Activated CD4-positive, alpha-beta T cell treated with anti-CD3 and anti-CD28 coated beads for 24 hours (primary cell): ENCODE data around the gene CHKB.
A peak's percentile ranks its signal among the peaks of the same experiment; 100 is the strongest.

Source experiments
- DNase-seq, 2 donors: peaks; one replicate each; pipeline ENCODE4 v3.0.0-alpha.2; 2020; ENCODE audit warnings: low read depth in 2 of 2

CHKB gene

DNA sequence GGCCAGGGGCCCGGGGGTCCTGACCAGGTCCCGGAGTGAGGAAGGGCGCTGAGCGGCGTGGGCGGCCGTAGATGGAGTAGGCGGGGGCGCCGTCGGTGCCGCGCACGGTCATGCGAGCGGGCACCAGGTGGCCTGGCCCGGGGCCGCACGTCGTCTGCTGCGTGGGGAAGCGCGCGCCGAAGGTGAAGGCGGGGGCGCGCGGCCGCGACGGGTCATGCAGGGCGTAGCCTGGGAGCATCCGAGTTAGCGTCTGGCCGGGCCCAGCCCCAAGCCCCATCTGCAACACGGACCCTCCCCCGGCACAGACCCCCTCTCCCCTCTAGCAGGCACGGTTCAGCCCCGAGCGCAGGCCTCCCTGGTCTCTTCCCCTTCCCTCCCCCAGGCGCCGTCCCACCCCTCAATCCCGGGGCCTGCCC lies 51.1 kb downstream of the CHKB start:
- peak in 1 of 2 donors; percentile 62 for DNase-seq

DNA sequence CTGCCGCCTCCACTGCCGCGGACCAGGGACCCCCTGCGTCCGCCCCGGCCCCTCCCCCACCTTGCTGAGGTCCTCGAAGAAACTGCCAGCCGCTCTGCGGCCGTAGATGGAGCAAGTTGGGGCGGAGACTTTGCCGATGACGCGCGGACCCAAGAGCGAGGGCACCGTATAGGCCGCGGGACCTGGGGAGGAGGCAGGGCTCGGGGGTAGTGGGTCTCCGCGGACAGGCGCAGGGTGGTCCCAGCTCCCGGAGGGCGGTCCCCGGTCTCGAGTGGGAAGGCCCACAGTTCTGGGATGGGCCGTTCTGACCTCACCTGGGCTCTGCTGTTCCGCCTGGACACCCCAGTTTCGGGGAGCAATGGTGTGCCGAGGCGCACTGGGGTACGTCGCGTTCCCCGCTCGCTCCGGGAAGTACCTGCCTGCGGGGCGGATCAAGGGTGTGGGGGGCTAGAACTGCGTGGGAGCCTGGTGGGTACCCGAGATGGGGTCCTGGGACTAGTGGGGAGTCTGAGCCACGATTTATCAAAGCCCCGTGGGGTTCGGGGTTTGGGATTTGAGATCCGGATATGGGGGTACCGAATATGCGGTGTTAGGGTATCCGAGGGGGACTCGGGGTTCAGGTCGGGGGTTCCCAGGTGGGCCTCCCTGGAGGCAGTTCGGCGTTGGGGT lies 51.6 kb downstream of the CHKB start:
- peak; percentile 57 to 75 for DNase-seq

DNA sequence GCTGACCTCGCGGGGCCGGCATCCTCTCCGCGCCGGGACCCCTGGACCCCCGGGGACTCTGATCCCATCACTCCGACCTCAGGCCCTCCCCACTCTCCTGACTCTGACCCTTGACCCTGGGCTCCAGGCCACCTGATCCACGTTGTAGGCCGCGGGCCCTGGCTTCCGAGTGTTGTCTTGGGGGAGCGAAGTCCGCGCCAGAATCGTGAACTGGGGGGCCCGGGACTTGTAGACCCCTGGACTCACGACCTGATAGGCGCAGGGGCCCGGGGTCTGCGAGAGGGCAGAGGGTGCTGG lies 52.1 kb downstream of the CHKB start:
- peak in 1 of 2 donors; percentile 43 for DNase-seq

DNA sequence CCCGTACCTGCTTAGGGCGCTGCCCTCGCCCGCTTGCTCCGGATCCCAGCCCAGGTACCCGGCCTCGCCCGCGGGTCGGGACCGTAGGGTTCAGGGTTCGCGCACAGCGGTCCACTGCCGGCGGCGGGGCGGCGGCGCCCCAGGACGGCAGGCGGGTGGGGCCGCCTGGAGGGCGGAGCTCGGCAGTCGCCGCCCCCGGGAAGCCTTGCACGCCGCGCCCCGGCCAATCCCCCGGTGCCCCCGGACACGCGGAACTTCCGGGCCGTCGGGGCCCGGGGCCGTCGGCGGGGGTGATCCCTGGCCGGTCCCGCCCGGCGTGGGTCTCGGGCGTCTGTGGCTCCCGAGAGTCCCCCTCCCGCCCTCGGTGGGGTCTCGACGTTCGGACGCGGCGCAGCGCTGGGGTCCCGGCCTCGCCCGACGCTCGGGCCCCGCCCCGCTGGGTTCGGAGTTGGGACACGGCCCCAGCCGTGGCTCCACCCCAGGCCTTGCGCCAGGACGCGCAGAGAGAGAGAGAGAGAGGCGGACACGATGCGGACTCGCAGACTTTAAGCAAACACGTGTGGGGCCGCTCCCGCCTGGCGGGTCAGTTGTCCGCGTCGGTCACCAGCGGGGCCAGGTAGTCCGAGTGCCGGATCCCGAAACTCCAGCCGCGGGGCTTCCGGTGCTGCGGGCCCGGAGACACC lies 52.6 kb downstream of the CHKB start, which contains the start of gene TYMP:
Gene TYMP, minus strand, starts transcription at position 116 of the 683 bp plus-strand sequence. CDS start 303 bp downstream, outside the sequence.
- DNase-seq = peak in 1 of 2 donors; percentile 60

DNA sequence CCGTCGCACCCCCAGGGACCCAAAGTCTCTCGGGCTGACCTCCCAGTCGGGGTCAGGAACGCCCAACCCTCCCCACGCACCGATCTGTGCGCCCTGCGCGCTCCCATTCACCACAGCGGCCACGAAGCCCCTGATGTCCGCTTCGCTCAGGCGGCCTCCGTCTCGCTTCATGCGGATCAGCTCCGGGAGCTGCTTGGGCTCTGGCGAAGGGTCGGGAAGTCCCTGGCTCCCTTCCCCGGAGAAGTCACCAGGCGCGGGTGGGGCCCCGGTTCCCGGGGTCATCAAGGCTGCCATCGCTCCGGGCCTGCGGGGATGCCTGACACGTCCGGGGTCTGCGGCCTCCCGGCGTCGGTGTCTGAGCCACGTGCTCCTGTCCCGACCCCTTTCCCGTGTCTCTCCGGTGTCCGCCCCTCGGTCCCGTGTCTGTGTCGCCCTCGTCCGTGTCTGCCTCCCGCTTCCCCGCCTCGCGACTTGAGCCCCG lies 53.2 kb downstream of the CHKB start:
- no peak for DNase-seq
